ENCODE results near the gene MYL5.

MYL5 gene

DNA sequence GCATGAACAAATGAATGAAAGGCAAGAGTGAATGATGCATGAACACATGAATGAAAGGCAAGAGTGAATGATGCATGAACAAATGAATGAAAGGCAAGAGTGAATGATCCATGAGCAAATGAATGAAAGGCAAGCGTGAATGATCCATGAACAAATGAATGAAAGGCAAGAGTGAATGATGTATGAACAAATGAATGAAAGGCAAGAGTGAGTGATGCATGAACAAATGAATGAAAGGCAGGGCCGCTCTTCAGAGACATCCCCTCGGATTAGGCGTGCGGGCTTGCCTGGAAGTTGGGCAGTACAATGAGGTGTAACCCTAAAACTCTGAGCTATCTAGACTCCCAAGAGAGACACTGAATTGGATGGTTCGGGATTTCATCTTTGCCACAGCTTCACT, 35.0 kb downstream of the MYL5 start:
- Histone ChIP-seq H3K27me3 (ENCODE audit: insufficient read depth, poor library complexity, severe bottlenecking) (no peaks in the 10 kb centered on the region), H3K4me3 (replicated peaks; ENCODE audit: insufficient read depth, low read length) (no peak overlapping the region), H3K27ac (replicated peaks) (no peak overlapping the region)
- TF ChIP-seq, protein P1, sequence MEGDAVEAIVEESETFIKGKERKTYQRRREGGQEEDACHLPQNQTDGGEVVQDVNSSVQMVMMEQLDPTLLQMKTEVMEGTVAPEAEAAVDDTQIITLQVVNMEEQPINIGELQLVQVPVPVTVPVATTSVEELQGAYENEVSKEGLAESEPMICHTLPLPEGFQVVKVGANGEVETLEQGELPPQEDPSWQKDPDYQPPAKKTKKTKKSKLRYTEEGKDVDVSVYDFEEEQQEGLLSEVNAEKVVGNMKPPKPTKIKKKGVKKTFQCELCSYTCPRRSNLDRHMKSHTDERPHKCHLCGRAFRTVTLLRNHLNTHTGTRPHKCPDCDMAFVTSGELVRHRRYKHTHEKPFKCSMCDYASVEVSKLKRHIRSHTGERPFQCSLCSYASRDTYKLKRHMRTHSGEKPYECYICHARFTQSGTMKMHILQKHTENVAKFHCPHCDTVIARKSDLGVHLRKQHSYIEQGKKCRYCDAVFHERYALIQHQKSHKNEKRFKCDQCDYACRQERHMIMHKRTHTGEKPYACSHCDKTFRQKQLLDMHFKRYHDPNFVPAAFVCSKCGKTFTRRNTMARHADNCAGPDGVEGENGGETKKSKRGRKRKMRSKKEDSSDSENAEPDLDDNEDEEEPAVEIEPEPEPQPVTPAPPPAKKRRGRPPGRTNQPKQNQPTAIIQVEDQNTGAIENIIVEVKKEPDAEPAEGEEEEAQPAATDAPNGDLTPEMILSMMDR (IDR thresholded peaks at IDR 0.05; ENCODE audit: insufficient read depth, low read length), result no peak
- no peak for DNase-seq (ENCODE audit: low read depth in 1 of 2, low spot score in 1 of 2)

DNA sequence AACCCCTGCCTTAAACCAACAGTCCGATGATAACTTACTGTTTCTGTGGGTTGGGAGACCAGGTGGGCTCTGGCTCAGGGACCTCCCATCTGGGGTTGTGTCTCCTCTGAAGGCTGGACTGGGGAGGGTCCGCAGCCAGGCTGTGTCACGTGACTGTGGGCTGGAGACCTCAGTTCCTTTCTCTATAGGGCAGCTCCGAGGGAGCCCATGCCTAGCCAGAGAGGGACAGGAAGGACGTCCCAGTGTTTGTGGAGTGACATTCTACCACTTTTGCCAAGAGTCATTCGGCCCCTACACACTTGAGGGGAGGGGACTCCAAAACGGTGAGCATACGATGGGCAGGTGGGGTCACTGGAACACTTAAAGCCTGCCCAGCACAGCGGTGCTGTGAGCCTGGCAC, 35.8 kb downstream of the MYL5 start:
- TF ChIP-seq, protein P2, sequence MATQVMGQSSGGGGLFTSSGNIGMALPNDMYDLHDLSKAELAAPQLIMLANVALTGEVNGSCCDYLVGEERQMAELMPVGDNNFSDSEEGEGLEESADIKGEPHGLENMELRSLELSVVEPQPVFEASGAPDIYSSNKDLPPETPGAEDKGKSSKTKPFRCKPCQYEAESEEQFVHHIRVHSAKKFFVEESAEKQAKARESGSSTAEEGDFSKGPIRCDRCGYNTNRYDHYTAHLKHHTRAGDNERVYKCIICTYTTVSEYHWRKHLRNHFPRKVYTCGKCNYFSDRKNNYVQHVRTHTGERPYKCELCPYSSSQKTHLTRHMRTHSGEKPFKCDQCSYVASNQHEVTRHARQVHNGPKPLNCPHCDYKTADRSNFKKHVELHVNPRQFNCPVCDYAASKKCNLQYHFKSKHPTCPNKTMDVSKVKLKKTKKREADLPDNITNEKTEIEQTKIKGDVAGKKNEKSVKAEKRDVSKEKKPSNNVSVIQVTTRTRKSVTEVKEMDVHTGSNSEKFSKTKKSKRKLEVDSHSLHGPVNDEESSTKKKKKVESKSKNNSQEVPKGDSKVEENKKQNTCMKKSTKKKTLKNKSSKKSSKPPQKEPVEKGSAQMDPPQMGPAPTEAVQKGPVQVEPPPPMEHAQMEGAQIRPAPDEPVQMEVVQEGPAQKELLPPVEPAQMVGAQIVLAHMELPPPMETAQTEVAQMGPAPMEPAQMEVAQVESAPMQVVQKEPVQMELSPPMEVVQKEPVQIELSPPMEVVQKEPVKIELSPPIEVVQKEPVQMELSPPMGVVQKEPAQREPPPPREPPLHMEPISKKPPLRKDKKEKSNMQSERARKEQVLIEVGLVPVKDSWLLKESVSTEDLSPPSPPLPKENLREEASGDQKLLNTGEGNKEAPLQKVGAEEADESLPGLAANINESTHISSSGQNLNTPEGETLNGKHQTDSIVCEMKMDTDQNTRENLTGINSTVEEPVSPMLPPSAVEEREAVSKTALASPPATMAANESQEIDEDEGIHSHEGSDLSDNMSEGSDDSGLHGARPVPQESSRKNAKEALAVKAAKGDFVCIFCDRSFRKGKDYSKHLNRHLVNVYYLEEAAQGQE (IDR thresholded peaks at IDR 0.05; ENCODE audit: insufficient replicate concordance, low read depth), result no peak
- TF ChIP-seq SPI1 (IDR thresholded peaks at IDR 0.05; ENCODE audit: borderline replicate concordance, low read depth), result no peak
- no peak for TF ChIP-seq POLR2AphosphoS5 (IDR thresholded peaks at IDR 0.05; ENCODE audit: low read depth)
- no peak for DNase-seq (ENCODE audit: low read depth in 1 of 2, low spot score in 1 of 2)
- Histone ChIP-seq H3K4me3 (replicated peaks; ENCODE audit: insufficient read depth, low read length) (no peak overlapping the region), H3K27me3 (ENCODE audit: insufficient read depth, poor library complexity, severe bottlenecking) (no peaks in the 10 kb centered on the region), H3K27ac (replicated peaks) (no peak overlapping the region)

DNA sequence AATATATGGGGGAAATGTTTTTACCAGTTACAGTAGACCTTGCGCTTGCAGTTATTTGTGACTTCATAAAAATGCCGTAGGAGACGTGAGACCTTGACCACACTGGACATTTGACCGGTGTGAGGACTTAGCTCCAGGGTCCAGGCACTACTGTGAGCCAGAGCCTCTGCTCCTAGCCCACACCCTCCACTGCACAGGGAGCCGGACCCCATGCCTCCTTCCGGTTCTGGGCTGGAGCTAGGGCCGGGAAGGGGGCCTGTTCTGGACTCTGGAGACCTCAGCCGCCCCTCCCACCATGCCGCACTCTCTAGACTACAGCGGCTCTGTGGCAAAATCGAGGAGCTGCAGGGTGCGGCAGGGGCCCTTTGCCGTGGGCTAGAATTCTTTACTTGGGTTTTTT, 36.6 kb downstream of the MYL5 start:
- TF ChIP-seq SPI1 (IDR thresholded peaks at IDR 0.05; ENCODE audit: borderline replicate concordance, low read depth) (no peak), POLR2AphosphoS5 (IDR thresholded peaks at IDR 0.05; ENCODE audit: low read depth) (no peak), GABPA (IDR thresholded peaks at IDR 0.05; ENCODE audit: low read depth) (no peak)
- TF ChIP-seq, protein P1 (IDR thresholded peaks at IDR 0.05; ENCODE audit: insufficient read depth, low read length), result no peak
- TF ChIP-seq, protein P2 (IDR thresholded peaks at IDR 0.05; ENCODE audit: insufficient replicate concordance, low read depth), result no peak
- no peak overlapping the region for H3K27ac ChIP-seq (replicated peaks)
- no peak for DNase-seq (ENCODE audit: low read depth in 1 of 2, low spot score in 1 of 2)
- no peaks in the 10 kb centered on the region for H3K27me3 ChIP-seq (ENCODE audit: insufficient read depth, poor library complexity, severe bottlenecking)
- H3K4me3 ChIP-seq (replicated peaks; ENCODE audit: insufficient read depth, low read length), result no peak overlapping the region

DNA sequence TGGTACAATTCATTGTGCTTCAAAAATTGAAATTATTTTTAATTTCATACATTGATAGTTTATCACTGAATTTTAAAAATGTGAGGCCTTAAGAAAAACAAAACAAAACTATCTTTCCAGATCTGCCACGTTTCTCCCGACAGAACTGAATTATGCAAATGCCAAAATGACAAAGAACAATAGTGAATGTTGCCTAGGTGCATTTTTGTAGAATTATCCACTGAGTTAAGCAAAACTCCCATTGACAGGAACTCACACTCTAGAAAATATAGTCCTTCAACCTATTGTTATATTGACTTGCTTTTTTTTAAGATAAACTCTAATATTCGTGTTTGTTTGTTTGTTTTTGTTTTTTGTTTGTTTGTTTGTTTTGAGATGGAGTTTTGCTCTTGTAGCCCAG, 37.8 kb downstream of the MYL5 start:
- no peaks in the 10 kb centered on the region for H3K27me3 ChIP-seq (ENCODE audit: insufficient read depth, poor library complexity, severe bottlenecking)
- H3K27ac ChIP-seq (replicated peaks), result no peak overlapping the region
- H3K4me3 ChIP-seq (replicated peaks; ENCODE audit: insufficient read depth, low read length), result no peak overlapping the region
- TF ChIP-seq POLR2AphosphoS5 (IDR thresholded peaks at IDR 0.05; ENCODE audit: low read depth) (no peak), SPI1 (IDR thresholded peaks at IDR 0.05; ENCODE audit: borderline replicate concordance, low read depth) (no peak), GABPA (IDR thresholded peaks at IDR 0.05; ENCODE audit: low read depth) (no peak)
- TF ChIP-seq, protein P2 (IDR thresholded peaks at IDR 0.05; ENCODE audit: insufficient replicate concordance, low read depth), result no peak
- TF ChIP-seq, protein P1 (IDR thresholded peaks at IDR 0.05; ENCODE audit: insufficient read depth, low read length), result no peak
- no peak for DNase-seq (ENCODE audit: low read depth in 1 of 2, low spot score in 1 of 2)

All from HL-60 (cell line).